Sigmoid colon (tissue), 7 donors: ENCODE results near the gene BTBD7. TPM values are rescaled to one million over a fixed set of nuclear protein-coding genes. Genes with fewer than 3 reads are reported as not detected.

ENCODE experiments used
- DNase-seq: peaks from one replicate; pipeline ENCODE4 v3.0.0-alpha.2; 2019
- H3K27ac ChIP-seq, 4 donors: fragments of 200-600 bp; sonication (generic); one replicate each; pipeline ENCODE4 v1.5.1; 2016 to 2019; ENCODE audit warnings: mild to moderate bottlenecking in 1 of 4
- H3K27me3 ChIP-seq, 3 donors: fragments of 200-600 bp; sonication (generic); one replicate each; pipeline ENCODE4 v1.5.1; 2019; ENCODE audit warnings: mild to moderate bottlenecking in 1 of 3
- H3K36me3 ChIP-seq, 4 donors: fragments of 200-600 bp; sonication (generic); one replicate each; pipeline ENCODE4 v1.5.1; 2016 to 2019
- H3K4me1 ChIP-seq, 4 donors: fragments of 200-600 bp; sonication (generic); one replicate each; pipeline ENCODE4 v1.5.1; 2017 to 2019
- H3K4me3 ChIP-seq, 4 donors: fragments of 200-600 bp; sonication (generic); one replicate each; pipeline ENCODE4 v1.5.1; 2017 to 2019; ENCODE audit warnings: mild to moderate bottlenecking in 2 of 4, moderate library complexity in 1 of 4
- H3K9me3 ChIP-seq, 4 donors: fragments of 200-600 bp in 3 of 4; sonication (generic) in 3 of 4; one replicate each; pipeline versions ENCODE4 v1.5.1 to v1.6.1; 2013 to 2019
- EP300 ChIP-seq, 4 donors: sonication (generic); formaldehyde crosslinking; IDR thresholded peaks; one replicate each; pipeline ENCODE4 v1.6.1; 2017; ENCODE audit warnings: antibody characterized with exemption in 4 of 4
- POLR2A ChIP-seq, 2 donors: fragments of 450-650 bp; IDR thresholded peaks; one replicate each; pipeline ENCODE4 v1.6.1; 2016; ENCODE audit warnings: antibody characterized with exemption in 2 of 2, mild to moderate bottlenecking in 2 of 2, moderate library complexity in 2 of 2
- POLR2AphosphoS5 ChIP-seq, 4 donors: sonication (generic); formaldehyde crosslinking; IDR thresholded peaks; one replicate each; pipeline ENCODE4 v1.6.1; 2017; ENCODE audit warnings: antibody characterized with exemption in 4 of 4
- WGBS, 2 donors: extraction: QIAGEN DNeasy Blood & Tissue Kit; methylation state at CpG; one replicate each; pipeline ENCODE4 v1.1.7; 2013; 5-methylcytosine and 5-hydroxymethylcytosine counted together
- intact Hi-C: fragments of 100-400 bp; cut with DNase I; formaldehyde crosslinking; loops from one replicate; pipeline ENCODE4 v1.15.1; 2023
- polyA plus RNA-seq, 3 donors: library from polyadenylated mRNA; stranded (reverse); fragments of 200-250 nt; gene quantifications; one replicate each; pipeline ENCODE4 v1.2.3, GENCODE V29; 2013
- total RNA-seq, 4 donors: library from RNA; depleted of rRNA; stranded (reverse); fragments of >200 nt; gene quantifications; one replicate each; pipeline ENCODE4 v1.1.0, GENCODE V29; 2016
- TF ChIP-seq, protein P1 (sequence below), 4 experiments: fragments of 450-650 bp in 3 of 4; fragments of 200-600 bp in 1 of 4; IDR thresholded peaks; one replicate each; pipeline ENCODE4 v1.5.1; 2016 to 2019; ENCODE audit warnings: antibody characterized with exemption in 4 of 4, mild to moderate bottlenecking in 3 of 4, moderate library complexity in 2 of 4
- donor health status: healthy with polysubstance abuse.
- donor health status: Bipolar disorder and iron deficiency.
- donor health status: healthy.

The BTBD7 gene
- total and polyA plus RNA-seq, 7 donors = 7.8 to 50.7 (median 30.3) TPM

DNA sequence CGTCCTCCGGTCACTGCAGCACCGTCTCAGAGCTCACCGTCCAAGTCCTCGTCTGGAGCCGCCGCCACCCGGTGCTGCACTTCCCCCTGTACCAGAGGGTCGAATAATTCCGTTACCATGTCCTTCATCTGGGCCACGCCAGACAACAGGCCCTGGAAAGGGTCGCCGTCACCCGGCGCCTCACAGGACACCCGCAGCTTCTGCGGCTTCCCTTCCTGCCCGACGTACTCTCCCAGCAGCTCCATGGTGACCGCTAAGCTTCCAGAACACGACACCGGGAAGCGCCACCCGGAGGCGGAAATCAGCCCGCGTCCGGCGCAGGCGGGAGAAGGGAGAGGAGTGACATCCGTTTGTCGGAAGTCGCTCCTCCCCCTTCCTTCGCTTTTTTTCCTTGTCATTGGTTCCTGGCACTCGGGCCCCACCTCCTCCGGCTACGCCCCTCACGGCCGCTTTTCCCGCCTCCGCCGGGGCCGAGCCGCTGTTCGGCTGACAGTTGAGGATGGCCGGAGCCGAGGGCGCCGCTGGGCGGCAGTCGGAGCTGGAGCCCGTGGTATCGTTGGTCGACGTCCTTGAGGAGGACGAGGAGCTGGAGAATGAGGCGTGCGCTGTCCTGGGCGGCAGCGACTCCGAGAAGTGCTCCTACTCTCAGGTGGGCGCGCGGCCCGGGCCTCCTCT is 125.9 kb downstream of the BTBD7 start, which contains the start of the genes GON7 and UBR7:
Gene GON7 (minus strand): TSS at position 273 of the 675 bp plus-strand sequence. CDS start 28 bp downstream, at position 245.
Gene UBR7 (plus strand): TSS at position 464 of the 675 bp plus-strand sequence. CDS start 36 bp downstream, at position 500.
- intact Hi-C loops = loop anchor here (1.0 to 10.0 kb wide), 4 partner anchors 23 to 578 kb away; partner anchors contain the start of genes BTBD7, MOAP1 and PRIMA1
- no peaks in the 10 kb centered on the region for H3K9me3 ChIP-seq
- peaks cover 0 to 40% (median 33%) of the 10 kb centered on the region in 4 donors for H3K4me1 ChIP-seq
- peaks cover 0 to 18% (median 3%) of the 10 kb centered on the region in 4 donors for H3K36me3 ChIP-seq
- H3K27ac ChIP-seq = peak within 1 kb of the TSS; percentile 87 to 94 (median 88)
- DNase-seq = peak; percentile 97
- no peaks in the 10 kb centered on the region for H3K27me3 ChIP-seq
- H3K4me3 ChIP-seq = peak within 1 kb of the TSS; percentile 65 to 90 (median 86)
- TF ChIP-seq POLR2A (IDR thresholded peaks at IDR 0.05) (peak; percentile 41 to 55), EP300 (IDR thresholded peaks at IDR 0.05) (peak in 1 of 4 donors; percentile 66), POLR2AphosphoS5 (IDR thresholded peaks at IDR 0.05) (peak; percentile 69 to 88 (median 85))
- TF ChIP-seq, protein P1, sequence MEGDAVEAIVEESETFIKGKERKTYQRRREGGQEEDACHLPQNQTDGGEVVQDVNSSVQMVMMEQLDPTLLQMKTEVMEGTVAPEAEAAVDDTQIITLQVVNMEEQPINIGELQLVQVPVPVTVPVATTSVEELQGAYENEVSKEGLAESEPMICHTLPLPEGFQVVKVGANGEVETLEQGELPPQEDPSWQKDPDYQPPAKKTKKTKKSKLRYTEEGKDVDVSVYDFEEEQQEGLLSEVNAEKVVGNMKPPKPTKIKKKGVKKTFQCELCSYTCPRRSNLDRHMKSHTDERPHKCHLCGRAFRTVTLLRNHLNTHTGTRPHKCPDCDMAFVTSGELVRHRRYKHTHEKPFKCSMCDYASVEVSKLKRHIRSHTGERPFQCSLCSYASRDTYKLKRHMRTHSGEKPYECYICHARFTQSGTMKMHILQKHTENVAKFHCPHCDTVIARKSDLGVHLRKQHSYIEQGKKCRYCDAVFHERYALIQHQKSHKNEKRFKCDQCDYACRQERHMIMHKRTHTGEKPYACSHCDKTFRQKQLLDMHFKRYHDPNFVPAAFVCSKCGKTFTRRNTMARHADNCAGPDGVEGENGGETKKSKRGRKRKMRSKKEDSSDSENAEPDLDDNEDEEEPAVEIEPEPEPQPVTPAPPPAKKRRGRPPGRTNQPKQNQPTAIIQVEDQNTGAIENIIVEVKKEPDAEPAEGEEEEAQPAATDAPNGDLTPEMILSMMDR (IDR thresholded peaks at IDR 0.05) = no peak
- WGBS, 2 donors = 0% methylated on average over 65 of the region's 65 CpGs

DNA sequence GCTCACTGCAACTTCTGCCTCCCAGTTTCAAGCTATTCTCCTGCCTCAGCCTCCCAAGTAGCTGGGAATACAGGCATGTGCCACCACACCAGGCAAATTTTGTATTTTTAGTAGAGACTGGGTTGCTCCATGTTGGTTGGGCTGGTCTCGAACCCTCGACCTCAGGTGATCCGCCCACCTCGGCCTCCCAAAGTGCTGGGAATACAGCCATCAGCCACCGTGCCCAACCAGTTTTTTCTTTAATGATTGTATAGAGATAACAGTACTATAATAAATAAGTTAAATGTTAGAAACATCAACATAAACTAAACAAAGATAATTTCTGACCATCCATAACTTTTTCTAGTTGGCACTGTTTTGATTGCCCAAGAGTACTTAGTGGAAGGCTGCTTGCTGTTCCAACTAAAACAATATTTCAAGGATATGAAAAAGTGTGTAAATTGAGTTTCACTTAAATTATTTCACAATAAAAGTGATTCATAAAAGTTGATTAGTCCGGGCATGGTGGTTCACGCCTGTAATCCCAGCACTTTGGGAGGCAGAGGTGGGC is 131.6 kb downstream of the BTBD7 start:
- WGBS, 2 donors = 74 to 83% methylated on average over 7 of the region's 7 CpGs

DNA sequence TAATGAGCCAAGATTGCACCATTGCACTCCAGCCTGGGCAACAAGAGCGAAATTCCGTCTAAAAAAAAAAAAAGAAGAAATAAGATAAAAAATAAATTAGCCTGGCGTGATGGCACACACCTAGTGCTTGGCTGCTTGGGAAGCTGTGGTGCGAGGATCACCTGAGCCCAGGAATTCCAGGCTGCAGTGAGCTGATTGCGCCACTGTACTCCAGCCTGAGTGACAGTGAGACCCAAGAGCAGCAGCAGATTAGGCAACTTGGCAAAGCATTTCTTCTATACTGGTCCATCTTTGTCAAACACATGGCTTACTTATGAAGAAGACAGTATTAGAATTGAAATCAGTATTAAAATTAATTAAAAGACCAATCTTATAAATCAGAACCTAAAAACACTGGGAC is 132.3 kb downstream of the BTBD7 start:
- Histone ChIP-seq H3K4me3 (no peak overlapping the region), H3K9me3 (no peaks in the 10 kb centered on the region), H3K4me1 (peaks cover 0 to 9% (median 6%) of the 10 kb centered on the region in 4 donors), H3K36me3 (no peaks in the 10 kb centered on the region), H3K27me3 (no peaks in the 10 kb centered on the region), H3K27ac (no peak overlapping the region)
- TF ChIP-seq EP300 (IDR thresholded peaks at IDR 0.05) = no peak
- TF ChIP-seq, protein P1 (IDR thresholded peaks at IDR 0.05) = no peak
- no peak for TF ChIP-seq POLR2AphosphoS5 (IDR thresholded peaks at IDR 0.05)
- TF ChIP-seq POLR2A (IDR thresholded peaks at IDR 0.05) = no peak
- no peak for DNase-seq
- intact Hi-C loops = loop anchor here (10.0 kb wide), 1 partner anchor 584 kb away; the partner anchor contains the start of gene PRIMA1
- WGBS, 2 donors = 98% methylated on average over 5 of the region's 5 CpGs

More for the DNA sequence above, 131.6 kb downstream of the BTBD7 start:
- H3K4me3 ChIP-seq = no peak overlapping the region
- H3K4me1 ChIP-seq = peaks cover 0 to 15% (median 13%) of the 10 kb centered on the region in 4 donors
- H3K36me3 ChIP-seq = no peaks in the 10 kb centered on the region
- no peak for DNase-seq
- intact Hi-C loops = loop anchor here (10.0 kb wide), 1 partner anchor 584 kb away; the partner anchor contains the start of gene PRIMA1
- H3K27me3 ChIP-seq = no peaks in the 10 kb centered on the region
- TF ChIP-seq, protein P1 (IDR thresholded peaks at IDR 0.05) = no peak
- H3K27ac ChIP-seq = no peak overlapping the region
- no peaks in the 10 kb centered on the region for H3K9me3 ChIP-seq

DNA sequence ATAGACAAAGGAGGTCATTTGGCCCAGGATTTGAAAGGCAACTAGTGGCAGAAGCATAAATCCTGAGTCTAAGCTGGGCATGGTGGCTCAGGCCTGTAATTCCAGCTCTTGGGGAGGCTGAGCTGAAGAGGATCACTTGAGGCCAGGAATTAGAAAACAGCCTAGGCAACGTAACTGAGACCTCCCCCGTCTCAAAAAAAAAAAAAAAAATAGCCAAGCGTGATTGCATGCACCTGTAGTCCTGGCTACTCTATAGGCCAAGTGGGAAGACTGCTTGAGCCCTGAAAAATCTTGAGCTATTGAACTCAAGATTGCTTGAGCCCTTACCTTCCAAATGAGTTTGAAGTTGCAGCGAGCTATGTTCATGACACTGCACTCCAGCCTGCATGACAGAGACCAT is 133.8 kb downstream of the BTBD7 start:
- intact Hi-C loops = no loop called here
- no peaks in the 10 kb centered on the region for H3K9me3 ChIP-seq
- 88 to 96% methylated on average over 4 of the region's 4 CpGs for WGBS, 2 donors
- DNase-seq = no peak
- TF ChIP-seq POLR2AphosphoS5 (IDR thresholded peaks at IDR 0.05) = no peak
- no peak for TF ChIP-seq POLR2A (IDR thresholded peaks at IDR 0.05)
- TF ChIP-seq EP300 (IDR thresholded peaks at IDR 0.05) = no peak
- TF ChIP-seq, protein P1 (IDR thresholded peaks at IDR 0.05) = no peak
- no peaks in the 10 kb centered on the region for H3K4me1 ChIP-seq
- no peaks in the 10 kb centered on the region for H3K36me3 ChIP-seq
- no peaks in the 10 kb centered on the region for H3K27me3 ChIP-seq
- no peak overlapping the region for H3K27ac ChIP-seq
- no peak overlapping the region for H3K4me3 ChIP-seq
